GM19452 (cell line): ENCODE data around the gene DLST.

Experiments used
- ATAC-seq: cut with Tn5 transposase; IDR thresholded peaks from one replicate; pipeline ENCODE4 v1.9.1; 2021; ENCODE audit not compliant: unreplicated experiment

Gene DLST

GRCh38 chr14:74892745-74893144 lies 11.0 kb downstream of the DLST start:
- no peak for ATAC-seq

GRCh38 chr14:74893614-74894091 lies 11.9 kb downstream of the DLST start:
- ATAC-seq: peak; percentile 64

DNA sequence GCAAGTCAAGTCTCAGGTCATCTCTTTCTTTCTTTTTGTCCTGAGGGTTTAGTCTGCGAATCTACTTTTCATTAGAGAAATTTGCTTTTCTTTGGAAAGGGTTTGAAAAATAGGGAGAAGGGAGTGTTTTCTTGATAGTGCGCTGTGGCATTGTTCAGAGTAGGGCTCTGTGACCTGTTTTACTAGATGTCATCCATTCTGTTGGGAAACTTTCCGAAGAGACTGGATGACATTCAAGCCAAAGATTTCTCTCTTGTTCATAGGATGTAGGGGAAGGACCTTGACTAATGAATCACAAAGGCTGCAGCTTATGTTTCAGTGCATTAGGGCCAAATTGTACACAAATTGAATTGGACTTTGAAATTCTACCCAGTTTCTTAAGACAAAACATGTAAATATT lies 14.7 kb downstream of the DLST start:
- ATAC-seq: no peak

- no peak for ATAC-seq
These were observed 15.9 kb downstream of the DLST start for GRCh38 chr14:74897642-74898041.

DNA sequence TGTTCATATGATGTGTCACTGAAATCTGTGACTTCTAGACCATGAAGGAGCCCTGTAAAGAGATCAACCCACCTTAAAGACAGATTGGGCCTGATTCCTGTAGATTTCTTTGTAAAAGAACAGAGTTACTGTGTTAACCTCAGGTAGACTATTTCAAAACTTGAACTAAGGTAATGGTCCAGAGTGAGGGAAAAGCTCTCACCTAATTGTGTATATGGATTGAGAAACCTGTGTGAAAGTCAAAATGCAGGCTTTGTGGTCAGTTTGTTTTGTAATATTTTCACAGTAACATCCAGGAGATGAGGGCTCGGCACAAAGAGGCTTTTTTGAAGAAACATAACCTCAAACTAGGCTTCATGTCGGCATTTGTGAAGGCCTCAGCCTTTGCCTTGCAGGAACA lies 16.4 kb downstream of the DLST start:
- no peak for ATAC-seq

GRCh38 chr14:74898694-74899093 lies 17.0 kb downstream of the DLST start:
- no peak for ATAC-seq

GRCh38 chr14:74902941-74903705 lies 21.4 kb downstream of the DLST start:
- ATAC-seq: no peak

- ATAC-seq: no peak
These were observed 23.2 kb downstream of the DLST start for GRCh38 chr14:74904635-74905503.

DNA sequence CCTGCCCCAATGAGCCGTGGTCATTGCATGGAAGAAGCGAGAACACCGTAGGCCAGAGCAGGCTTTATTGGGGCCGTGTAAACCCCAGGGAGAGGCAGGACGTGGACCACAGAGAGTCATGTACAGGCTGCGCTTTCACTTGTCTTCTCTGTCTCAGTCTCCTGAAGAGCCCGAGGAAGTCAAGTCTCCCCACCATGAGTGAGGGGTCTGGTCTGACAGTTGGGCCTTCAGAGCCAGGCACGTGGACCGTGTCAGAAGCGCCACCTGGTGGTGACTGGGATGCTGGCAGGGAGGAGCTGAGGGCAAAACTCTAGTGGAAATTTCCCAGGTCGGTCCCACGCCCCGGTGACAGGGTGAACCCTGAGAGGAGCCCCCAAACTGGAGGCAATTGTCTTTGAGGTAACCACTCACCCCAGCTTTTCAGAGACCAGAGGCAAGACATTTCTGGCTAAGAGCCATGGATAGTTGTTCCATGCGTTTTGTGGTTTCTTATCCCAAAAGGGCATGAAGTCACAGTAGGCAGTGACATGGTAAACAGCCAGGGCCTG lies 24.0 kb downstream of the DLST start:
- ATAC-seq: no peak

GRCh38 chr14:74906925-74907521 lies 25.3 kb downstream of the DLST start:
- no peak for ATAC-seq

DNA sequence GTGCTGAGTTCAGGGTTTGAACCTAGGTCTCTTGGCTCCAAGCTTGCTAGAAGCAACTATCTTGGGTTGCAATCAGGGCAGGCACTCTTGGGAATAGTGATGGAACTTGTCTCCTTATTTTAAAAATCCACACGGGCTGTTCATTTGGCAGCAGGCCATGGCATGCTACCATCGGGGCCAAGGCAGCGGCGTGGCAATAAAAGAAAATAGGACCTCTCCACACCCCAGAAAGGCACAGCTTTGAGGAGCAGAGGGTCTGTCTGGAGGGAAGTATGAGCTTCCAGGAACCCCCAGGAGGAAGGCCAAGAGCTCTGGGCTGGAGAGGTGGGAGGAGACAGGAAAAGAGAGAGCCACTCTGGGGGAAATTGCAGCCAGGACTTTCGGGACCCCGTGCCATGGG lies 26.0 kb downstream of the DLST start:
- ATAC-seq: no peak

DNA sequence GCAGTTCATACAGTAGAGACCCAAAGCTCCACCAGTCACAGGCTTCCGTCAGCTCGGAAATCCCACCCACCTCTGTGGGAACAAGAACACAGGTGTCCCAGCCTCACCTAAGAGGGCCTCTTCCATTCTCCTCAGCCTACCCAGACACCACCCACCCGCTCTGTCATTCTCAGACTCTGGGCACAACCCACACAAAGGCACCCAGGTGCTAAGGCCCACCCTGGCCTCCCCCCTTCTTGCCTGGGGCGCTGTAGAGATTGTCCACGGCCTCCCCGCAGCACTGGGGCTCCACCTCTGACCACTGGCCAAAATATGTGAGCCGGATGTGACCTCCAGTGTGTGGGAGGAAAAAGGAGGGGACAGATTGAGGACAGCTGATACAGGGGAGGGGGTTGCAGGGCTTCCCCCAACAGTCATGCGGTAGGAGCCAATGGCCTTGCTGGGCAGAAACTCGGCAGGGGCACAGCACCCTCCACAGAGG lies 27.2 kb downstream of the DLST start:
- no peak for ATAC-seq

- no peak for ATAC-seq
These were observed 27.8 kb downstream of the DLST start for GRCh38 chr14:74909501-74909900.

DNA sequence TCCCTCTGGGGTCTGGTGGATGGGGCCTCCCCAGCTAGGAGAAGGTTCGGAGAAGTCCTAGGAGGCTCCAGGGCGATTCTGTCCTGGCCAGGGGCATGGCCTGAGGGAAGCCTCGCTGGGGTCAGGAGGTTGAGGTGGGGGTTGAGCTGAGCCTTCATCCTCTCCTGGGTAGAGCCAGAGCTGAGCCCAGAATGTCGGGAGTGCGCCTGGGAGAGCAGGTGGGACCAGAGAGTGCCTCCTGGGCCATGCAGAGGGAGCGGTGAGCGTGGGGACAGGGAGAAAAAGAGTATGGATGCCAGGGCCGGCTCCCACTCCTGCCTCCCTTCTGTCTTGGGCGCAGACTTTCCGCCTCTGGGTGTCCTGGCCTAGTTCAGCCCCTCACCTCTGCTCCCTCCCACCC lies 28.2 kb downstream of the DLST start:
- no peak for ATAC-seq

- ATAC-seq: no peak
These were observed 28.8 kb downstream of the DLST start for GRCh38 chr14:74910556-74910955.

DNA sequence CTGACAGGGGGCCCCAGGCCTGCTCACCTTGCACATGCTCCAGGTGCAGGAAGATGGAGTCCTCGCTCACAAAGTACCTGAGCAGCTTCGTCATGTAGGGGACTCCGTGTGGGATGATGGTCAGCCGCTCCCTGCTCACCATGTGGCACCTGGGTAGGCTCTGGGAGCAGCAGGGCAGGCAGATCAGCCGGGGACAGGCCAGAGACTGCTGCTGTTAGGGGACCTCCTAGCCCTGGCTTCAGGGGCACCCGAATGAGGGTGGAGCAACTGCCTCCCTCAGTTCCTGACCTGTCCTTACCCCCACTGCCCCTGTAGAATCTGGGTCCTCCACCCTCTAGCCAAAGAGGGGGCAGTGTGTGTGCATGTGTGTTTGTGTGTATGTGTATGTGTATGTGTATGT lies 29.5 kb downstream of the DLST start:
- ATAC-seq: no peak

DNA sequence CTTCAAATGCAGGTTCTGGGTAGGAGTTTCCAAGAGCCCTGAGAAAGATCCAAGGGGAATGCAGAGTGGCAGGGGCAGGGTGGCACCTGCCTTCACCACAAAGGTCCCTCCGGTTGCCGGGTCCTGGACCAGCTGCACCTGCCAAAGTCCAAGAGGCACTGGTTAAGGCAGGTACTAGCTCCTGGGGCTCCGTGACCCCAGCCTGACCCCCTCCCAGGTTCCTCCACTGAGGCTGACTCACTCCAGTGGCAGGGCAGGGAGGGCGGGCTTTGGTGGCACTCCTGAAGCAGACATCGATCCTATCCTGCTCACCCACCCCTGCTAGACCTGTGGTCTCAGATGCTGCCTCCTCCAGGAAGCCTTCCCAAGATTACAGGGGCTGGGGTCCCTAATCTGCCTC lies 30.0 kb downstream of the DLST start:
- no peak for ATAC-seq

DNA sequence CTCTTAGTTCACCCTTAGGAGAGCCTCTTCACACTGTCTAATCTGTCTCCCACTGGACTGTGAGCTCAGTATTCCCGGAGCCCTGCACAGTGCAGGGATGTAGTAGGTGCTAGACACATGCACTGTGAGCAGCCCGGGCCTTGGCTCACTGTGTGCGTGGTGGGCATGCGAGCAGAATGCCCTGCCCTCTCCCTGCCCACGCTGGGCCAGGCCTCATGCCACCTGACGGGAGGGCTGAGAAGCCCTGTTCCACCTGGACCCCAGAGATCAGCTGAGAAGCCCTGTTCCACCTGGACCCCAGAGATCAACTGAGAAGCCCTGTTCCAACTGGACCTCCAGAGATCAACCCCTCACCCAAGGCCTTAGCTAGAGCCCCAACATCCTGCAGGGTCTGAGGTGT lies 30.4 kb downstream of the DLST start:
- ATAC-seq: no peak

DNA sequence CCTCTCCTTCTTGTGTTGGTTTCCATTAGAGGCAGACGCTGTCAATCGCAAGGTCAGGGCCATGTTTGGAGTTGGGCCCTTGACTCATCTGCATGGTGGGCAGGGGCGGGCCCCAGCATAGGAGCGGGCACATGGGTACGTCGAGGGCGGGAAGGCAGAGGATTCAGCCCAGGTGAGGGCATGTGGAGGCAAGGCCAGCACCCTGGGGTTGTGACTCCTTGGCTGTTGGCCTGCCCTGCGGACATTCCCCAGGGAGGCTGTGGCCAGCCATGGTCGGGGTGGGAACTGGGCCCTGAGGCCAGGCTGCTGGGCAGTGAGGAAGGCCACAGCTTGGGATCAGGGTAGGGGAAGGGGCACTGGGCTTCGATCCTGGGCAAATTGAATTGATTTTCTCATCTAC lies 31.1 kb downstream of the DLST start:
- ATAC-seq: no peak

- ATAC-seq: no peak
These were observed 31.7 kb downstream of the DLST start for GRCh38 chr14:74913393-74913910.

GRCh38 chr14:74913986-74914573 lies 32.4 kb downstream of the DLST start:
- no peak for ATAC-seq
